NCI-H146 treated with DMSO at 0.1 percent for 48 hours (cell line): ENCODE data around the gene ZMYM5.
A peak's percentile ranks its signal among the peaks of the same experiment; 100 is the strongest.
"Not testable (repeated sequence)": the region's sequence is repeated elsewhere in the genome, so short reads cannot be mapped to it uniquely, and the experiment has no call there.

Experiments used
- DNase-seq: peaks from one replicate; lab custom pipeline; 2025; ENCODE audit not compliant: unreplicated experiment; lab: John Stamatoyannopoulos, UW

The ZMYM5 gene

DNA sequence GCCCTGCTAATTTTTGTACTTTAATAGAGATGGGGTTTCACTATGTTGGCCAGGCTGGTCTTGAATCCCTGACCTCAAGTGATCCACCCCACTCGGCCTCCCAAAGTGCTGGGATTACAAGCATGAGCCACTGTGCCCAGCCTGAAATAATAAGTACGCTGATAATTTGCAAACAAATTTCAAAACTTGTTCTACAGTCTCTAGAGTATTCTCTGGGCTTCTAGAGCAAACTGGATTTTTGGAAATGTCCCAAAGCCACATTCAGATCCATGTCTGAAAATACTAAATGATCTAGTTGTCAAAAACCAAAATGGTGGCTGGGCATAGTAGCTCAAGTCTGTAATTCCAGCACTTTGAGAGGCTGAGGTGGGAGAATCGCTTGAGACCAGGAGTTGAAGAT lies 40.8 kb downstream of the ZMYM5 start:
- no peak for DNase-seq

DNA sequence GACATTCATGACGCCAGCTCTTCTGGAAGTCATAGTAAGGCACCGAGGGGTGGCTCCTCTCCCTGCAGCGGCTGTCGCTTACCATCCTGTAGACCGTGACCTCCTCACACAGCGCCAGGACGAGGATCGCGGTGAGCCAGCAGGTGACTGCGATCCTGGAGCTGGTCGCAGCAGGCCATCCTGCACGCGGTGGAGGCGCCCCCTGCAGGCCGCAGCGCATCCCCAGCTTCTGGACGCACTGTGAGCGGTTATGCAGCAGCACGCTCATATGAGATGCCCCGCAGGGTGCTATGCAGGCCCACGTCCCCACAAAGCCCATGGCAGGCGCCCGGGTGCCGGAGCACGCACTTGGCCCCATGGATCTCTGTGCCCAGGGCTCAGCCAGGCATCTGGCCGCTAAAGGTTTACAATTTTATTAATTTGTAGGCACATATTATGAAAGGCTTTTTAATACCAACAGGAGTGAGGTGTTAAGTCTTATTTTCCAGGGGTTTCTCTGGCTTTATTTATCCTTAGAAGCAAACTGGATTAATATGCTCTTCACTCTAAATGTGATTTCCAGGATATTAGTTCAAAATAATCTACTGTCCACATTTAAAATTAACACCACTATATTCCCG lies 45.1 kb downstream of the ZMYM5 start:
- no peak for DNase-seq

DNA sequence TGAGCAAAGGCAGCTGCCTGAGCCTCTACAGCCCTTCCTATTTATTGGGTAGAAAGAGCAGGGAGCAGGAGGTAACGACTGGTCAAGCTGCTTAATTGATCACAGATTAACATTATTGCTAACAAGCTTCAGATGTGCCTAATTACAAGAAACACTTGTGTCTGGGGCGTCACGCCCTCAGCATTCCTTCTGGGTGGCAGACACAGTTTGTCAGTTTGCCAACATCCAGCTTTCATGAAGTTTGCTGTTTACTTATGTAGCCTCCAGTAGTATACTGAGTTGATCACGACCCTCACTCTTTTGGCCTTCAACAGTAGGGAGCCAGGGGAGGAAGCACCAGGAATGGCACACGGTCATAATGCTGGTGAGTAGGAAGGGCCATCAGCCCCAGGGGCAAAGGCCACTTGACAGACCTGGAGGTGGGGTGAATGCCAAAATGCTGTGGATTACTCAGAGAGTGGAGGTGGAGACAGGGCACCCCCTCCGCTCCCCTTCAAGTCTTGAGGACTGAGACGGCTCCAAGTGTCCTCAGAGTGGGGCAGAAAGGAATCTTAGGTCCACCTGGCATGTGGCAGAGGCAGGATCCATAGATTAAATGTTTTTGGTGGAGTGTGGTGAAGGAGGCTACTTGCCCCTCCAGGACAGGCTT lies 45.8 kb downstream of the ZMYM5 start:
- DNase-seq, result no peak

DNA sequence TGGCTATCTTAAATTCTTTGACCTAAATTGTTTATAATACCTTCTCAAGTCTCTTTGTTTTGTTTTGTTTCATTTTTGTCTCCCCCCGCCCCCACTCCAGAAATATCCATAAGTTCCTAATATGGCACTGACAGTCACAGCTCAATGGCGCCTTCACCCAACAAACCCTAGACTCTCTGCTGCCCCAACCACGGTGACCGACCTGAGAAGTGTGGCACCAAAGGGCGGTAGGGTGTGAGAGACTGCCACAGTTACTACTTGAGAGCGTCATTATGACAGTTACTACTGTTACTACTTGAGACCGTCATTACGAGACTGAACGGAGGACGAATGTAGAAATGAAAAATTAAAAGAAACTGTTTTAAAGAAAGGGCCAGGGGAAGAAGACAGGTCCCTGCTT lies 46.3 kb downstream of the ZMYM5 start:
- DNase-seq, result no peak

DNA sequence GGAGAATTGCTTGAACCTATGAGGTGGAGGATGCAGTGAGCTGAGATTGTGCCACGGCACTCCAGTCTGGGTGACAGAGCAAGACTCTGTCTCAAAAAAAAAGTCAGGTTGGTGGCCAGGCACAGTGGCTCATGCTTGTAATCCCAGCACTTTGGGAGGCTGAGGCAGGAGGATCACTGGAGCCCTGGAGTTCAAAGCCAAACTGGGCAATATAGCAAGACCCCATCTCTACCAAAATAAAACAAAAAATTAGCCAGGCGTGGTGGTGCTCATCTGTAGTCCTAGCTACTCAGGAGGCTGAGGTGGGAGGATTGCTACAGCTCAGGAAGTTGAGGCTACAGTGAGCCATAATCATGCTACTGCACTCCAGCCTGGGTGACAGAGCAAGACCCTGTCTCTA lies 47.6 kb downstream of the ZMYM5 start:
- not testable (repeated sequence) for DNase-seq

DNA sequence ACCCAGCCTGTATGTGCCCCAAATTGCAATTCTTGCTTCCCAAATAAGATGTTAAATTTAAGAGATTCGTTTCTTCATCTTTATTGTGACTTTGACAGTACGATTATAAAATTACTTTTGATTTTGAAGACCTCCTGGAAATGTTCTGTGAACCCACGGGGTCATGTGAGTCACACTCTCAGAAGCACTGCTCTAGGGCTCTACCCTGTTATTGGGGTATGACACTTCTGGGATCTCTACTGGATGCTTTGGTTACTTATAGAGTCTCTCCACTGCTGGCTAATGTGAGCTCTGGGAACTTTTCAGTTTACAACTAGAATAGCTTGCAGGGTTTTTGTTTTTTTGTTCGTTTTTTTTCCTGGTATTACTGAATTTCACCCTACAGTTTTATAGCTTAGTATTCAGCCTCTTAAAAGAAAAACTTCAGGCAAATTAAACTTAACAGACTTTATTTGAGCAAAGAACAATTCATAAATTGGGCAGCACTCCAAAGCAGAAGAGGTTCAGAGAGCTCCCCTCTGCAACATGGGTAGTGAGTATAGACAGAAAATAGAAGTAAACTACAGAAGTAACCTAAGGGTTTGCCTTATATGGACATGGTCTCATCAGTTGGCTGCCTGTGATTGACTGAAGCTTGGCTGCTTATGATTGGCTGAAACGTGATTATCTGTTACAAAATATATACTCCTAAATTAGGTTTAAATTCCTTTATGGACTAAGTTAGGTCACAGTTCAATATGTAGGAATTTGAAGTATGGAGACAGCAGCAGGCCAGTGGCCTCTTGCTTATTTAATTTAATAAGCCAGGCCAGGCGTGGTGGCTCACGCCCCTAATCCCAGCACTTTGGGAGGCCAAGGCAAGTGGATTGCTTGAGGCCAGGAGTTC lies 52.2 kb downstream of the ZMYM5 start:
- no peak for DNase-seq

DNA sequence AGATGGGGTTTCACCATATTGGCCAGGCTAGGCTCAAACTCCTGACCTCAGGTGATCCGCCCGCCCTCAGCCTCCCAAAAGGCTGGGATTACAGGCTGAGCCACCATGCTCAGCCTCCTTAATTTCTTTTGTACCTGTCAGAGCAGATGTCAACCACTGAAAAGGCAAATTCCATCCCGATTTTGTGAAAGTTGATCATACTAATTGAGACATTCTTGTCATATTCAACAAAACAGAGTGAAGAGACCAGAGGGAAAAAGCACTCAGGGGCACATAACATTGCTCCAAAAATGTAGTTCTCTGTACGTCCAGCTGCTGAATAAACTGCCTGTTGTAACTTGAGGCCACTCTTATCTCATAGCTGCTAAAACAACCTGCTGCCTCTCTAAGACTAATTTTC lies 53.3 kb downstream of the ZMYM5 start:
- peak; percentile 6 for DNase-seq

DNA sequence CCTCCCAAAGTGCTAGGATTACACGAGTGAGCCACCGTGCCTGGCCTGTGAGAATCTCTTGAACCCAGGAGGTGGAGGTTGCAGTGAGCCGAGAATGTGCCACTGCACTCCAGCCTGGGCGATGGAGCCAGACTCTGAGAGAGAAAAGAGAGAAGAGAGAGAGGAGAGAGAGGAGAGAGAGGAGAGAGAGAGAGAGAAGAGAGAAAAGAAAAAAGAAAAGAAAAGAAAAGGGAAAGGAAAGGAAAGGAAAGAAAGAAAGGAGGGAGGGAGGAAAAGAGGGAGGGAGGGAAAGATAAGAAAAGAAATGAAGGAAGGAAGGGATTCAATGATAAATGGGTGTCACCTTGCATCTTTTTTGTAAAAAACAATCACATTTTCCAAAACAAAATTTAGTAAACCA lies 57.7 kb downstream of the ZMYM5 start:
- DNase-seq, result no peak

DNA sequence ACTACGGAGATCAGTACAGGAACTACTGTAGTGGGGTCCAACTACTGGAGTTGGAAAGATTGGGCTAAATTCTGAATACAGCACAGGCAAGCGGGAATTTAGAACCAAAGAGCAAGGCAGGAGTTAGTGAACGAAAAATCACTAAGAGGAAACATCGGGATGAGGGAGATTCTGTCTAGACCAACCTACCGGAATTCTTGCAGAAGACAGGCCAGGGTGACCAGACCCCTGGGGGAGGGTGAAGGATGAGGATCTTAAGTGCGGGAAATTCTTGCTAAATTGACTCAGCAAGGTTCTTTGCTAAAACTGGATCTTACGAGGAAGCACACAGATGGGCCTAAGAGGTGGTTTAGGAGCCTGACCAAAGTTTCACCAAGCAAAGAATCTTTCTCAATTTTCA lies 67.5 kb downstream of the ZMYM5 start:
- DNase-seq, result no peak

DNA sequence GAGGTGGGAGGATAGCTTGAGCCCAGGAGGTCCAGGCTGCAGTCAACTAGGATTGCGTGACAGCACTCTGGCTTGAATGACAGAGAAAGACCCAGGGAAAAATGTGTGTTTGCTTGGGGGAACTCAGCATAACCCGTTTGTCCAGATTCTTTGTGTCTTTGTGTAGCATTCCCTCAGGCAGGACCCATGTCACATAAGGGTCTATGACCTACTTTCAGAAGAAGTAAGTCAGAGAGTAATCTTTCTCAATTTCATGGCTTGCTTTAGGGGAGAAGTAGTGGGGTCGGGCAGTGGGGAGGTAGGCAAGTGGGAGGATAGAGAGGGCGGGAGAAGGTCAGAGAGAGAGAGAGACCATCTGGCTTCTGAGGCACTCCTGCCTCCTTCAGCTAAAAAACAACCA lies 68.8 kb downstream of the ZMYM5 start:
- no peak for DNase-seq

DNA sequence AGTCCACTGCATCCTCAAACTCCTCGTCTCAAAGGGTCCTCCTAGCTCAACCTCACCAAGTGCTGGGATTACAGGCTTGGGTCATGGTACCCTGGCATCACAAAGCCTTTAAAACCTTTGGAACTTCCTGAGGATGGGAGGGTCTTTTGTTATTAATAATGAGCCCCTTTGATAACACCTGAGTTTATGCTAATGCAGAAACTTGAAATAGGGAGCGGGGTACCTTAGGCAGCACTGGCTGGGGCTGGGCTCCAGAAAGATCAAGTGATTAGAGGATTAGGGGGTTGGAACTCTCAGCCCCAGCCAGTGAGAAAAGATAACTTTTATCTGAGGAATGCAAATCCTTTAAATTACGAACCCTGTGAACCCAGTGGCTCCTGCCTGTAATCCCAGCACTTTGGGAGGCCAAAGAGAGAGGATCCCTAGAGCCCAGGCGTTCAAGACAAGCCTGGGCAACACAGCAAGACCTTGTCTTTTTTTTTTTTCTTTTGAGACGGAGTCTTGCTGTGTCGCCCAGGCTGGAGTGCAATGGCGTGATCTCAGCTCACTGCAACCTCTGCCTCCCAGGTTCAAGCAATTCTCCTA lies 71.4 kb downstream of the ZMYM5 start:
- DNase-seq, result no peak

DNA sequence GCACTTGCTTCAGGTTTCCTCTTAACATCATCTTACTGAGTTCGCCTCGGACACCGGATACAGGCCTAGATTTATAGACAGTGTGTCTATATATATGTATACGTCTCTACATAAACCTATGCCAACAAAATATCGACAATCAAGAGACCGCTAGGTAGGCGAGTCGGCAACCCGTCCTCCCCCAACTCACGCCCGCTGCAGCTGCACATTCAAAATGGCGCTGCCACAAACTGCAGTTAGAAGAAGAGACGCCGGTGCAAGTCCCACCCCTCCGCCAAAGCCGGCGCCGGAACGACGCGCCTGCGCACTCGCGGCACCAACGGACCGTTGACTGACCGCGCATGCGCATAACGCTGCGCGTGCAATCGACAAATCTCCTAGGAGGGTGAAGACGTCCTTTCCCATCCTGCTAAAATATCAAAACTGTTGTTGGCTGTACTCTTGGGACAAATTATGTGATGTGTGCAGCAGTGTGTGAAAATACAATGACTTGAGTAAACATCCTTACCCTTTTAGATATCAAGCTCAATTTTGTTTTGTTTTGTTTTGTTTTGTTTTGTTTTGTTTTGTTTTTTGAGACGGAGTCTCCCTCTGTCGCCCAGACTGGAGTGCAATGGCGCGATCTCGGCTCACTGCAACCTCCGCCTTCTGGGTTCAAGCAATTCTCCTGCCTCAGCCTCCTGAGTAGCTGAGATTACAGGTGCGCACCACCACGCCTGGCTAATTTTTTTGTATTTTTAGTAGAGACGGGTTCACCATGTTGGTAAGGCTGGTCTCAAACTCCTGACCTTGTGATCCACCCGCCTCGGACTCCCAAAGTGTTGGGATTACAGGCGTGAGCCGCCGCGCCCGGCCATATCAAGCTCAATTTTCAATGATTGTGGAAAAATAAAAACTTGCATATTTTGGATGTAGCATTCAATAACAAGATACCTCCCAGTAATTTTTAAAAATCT lies 80.4 kb downstream of the ZMYM5 start, which contains the start of gene PSPC1:
Gene PSPC1, minus strand, starts transcription at position 219 of the 956 bp plus-strand sequence. Its CDS starts 188 bp downstream, at position 31.
- peak; percentile 77 for DNase-seq

DNA sequence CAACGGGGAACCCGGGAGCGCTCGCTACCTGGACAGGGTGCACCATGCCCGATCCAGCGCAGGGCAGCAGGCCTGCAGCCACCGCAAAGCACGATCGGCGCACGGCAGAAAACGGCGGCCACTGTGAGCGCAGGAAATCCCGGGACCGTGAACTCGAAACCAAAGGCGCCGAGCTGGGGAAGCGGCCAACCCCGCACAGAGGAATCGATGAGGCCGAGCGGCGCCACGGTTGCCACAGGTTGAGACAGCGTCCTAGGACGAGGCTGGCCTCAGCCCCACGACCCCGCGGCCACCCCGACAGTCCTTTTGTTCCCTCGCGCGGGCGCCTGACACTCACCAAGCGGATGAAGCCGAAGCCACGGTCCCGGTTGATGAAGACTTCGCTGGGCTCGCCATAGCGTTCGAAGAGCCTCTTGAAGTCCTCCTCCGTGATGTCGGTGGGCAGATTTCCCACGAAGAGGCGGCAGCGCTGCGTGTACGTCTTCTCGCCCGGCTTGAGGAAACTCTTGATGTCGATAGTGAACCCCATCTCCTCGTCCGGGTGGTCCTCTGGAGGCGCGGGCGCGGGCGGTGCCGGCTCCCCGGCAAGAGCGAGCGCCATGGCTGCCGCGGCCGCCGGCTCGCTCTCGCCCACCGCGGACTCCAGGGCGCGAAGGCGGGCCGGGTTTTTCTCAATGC lies 81.3 kb downstream of the ZMYM5 start:
- DNase-seq, result no peak

DNA sequence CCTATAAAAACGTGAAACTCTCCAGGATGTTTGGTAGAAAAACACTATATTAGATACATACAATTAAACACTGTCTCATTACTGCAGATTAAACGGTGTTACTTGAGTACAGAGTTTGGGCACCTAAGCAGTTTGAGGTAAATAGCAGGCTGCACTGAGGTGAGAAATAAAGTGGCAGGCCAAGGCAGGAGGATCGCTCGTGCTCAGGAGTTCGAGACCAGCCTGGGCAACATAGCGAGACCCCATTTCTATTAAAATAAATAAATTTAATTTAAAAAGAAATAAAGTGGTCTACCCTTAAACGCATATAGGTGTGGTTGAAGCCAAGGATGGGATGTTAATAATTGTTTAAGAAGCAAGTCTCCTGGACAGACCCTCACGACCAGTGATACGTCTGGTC lies 81.9 kb downstream of the ZMYM5 start:
- no peak for DNase-seq

DNA sequence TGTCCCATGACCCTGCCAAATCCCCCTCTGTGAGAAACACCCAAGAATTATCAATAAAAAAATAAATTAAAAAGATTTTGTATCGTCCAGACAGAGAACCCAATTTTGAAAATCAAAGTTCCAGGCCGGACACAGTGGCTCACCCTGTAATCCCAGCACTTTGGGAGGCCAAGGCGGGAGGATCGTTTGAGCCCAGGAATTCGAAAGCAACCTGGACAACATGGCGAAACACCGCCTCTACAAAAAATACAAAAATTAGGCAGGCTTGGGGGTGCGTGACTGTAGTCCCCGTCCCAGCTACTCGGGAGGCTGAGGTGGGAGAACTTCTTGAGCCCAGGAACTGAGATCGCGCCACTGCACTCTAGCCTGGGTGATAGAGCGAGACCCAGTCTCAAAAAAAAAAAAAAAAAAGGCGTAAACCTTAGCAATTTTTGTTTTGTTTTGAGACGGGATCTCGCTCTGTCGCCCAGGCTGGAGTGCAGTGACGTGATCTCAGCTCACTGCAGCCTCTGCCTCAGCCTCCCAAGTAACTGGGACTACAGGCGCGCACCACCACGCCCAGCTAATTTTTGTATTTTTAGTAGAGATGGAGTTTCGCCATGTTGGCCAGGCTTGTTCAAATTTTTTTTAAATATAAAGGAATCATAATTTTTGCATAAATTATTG lies 82.6 kb downstream of the ZMYM5 start:
- DNase-seq, result not testable (repeated sequence)
